ENCODE measurements around the gene STX8. TPM values are rescaled to one million over a fixed set of nuclear protein-coding genes. Genes with fewer than 3 reads are reported as not detected.

Gene STX8
- total and polyA plus RNA-seq, 9 of the 15 experiments (the other 6 are each of a cell fraction or from before 2014, with no cell fraction given), result 14.6 to 42.5 (median 22.1) TPM

- ATAC-seq (no peak), DNase-seq (ENCODE audit: extremely low read depth in 1 of 4, low spot score in 3 of 4) (no peak), FAIRE-seq (no peak)
- no peak overlapping the region for H2AFZ ChIP-seq (ENCODE audit: low read depth, low read length)
- no peaks in the 10 kb centered on the region for H3K9me3 ChIP-seq (replicated peaks; ENCODE audit: control insufficient read depth, insufficient read depth, low read depth, low read length)
- CTCF ChIA-PET (ENCODE audit: low intra/inter-chr PET ratio), result no interaction called here
- H3K79me2 ChIP-seq (ENCODE audit: control insufficient read depth, insufficient read depth, low read length), result no peaks in the 10 kb centered on the region
- TF ChIP-seq CHD2 (IDR thresholded peaks at IDR 0.05; ENCODE audit: low read depth, low read length) (no peak), ELK1 (CRISPR knock-in tag; IDR thresholded peaks at IDR 0.05) (no peak)
- H3K27me3 ChIP-seq (ENCODE audit: control insufficient read depth in 2 of 2, insufficient read depth in 2 of 2, low read length in 2 of 2), result no peaks in the 10 kb centered on the region; a peak in 1 of 5 replicates
- no peak overlapping the region for H3K4me3 ChIP-seq
- no peaks in the 10 kb centered on the region for H3K9me1 ChIP-seq (ENCODE audit: control insufficient read depth, insufficient read depth, low read length)
- in situ Hi-C loops (cut with MboI) (loop anchor here (25.0 kb wide), 2 partner anchors 540 to 1140 kb away; partner anchors contain the start of genes KRABD2, RNF222 and RPL26), intact Hi-C loops (cut with micrococcal nuclease) (loop anchor here (5.0 kb wide), 1 partner anchor 535 kb away; no protein-coding TSS in a partner anchor)
- POLR2A ChIA-PET, result no interaction called here
- BruUV-seq (replicated peaks), result no TSS peak
- WGBS (ENCODE audit: insufficient coverage, low coverage, missing lambda C conversion rate), result 4% methylated on average over 2 of the region's 3 CpGs
- H4K20me1 ChIP-seq (replicated peaks; ENCODE audit: control insufficient read depth, insufficient read depth, low read length), result no peaks in the 10 kb centered on the region
- no peaks in the 10 kb centered on the region for H3K4me1 ChIP-seq (replicated peaks in 1 of 2; ENCODE audit: control insufficient read depth in 2 of 2, insufficient read depth in 2 of 2, low read length in 2 of 2)
- H3K36me3 ChIP-seq (ENCODE audit: control insufficient read depth, insufficient read depth, low read length), result no peaks in the 10 kb centered on the region
- H3K27ac ChIP-seq (ENCODE audit: extremely low read depth, low read depth, low read length), result no peak overlapping the region
- no peak overlapping the region for H3K4me2 ChIP-seq (ENCODE audit: insufficient read depth, low read length)
- H3K9ac ChIP-seq (ENCODE audit: insufficient read depth in 1 of 2, low read depth in 2 of 2, low read length in 2 of 2), result no peak overlapping the region
These were observed 47.8 kb downstream of the STX8 start for GRCh38 chr17:9527788-9528187.

GRCh38 chr17:9522074-9522473 is 53.5 kb downstream of the STX8 start:
- H3K36me3 ChIP-seq (ENCODE audit: control insufficient read depth, insufficient read depth, low read length), result no peaks in the 10 kb centered on the region
- H4K20me1 ChIP-seq (replicated peaks; ENCODE audit: control insufficient read depth, insufficient read depth, low read length), result no peaks in the 10 kb centered on the region
- peak in 2 of 4 experiments; percentile 17 to 52 for DNase-seq (ENCODE audit: extremely low read depth in 1 of 4, low spot score in 3 of 4)
- intact Hi-C loops (cut with micrococcal nuclease), result loop anchor here (5.0 kb wide), 1 partner anchor 120 kb away; no protein-coding TSS in a partner anchor
- no peaks in the 10 kb centered on the region for H3K79me2 ChIP-seq (ENCODE audit: control insufficient read depth, insufficient read depth, low read length)
- H3K4me2 ChIP-seq (ENCODE audit: insufficient read depth, low read length), result no peak overlapping the region
- FAIRE-seq, result peak; percentile 11
- ChIA-PET CTCF (ENCODE audit: low intra/inter-chr PET ratio) (interaction anchor here (1.2 kb wide), 1 partner anchor 531 kb away, joined by 4 read pairs; no protein-coding TSS in a partner anchor), POLR2A (interaction anchor here (0.5 to 0.7 kb wide), 2 partner anchors 222 to 995 kb away, joined by 3 read pairs; no protein-coding TSS in a partner anchor)
- H3K9me1 ChIP-seq (ENCODE audit: control insufficient read depth, insufficient read depth, low read length), result no peaks in the 10 kb centered on the region
- no peaks in the 10 kb centered on the region for H3K27me3 ChIP-seq (ENCODE audit: control insufficient read depth in 2 of 2, insufficient read depth in 2 of 2, low read length in 2 of 2)
- H3K4me1 ChIP-seq (replicated peaks in 1 of 2; ENCODE audit: control insufficient read depth in 2 of 2, insufficient read depth in 2 of 2, low read length in 2 of 2), result peaks cover 0 to 3% of the 10 kb centered on the region in 2 experiments; a peak in 2 of 5 replicates
- in situ Hi-C loops (cut with MboI), result no loop called here
- H3K4me3 ChIP-seq, result no peak overlapping the region
- BruUV-seq (replicated peaks), result no TSS peak
- no peak overlapping the region for H3K9ac ChIP-seq (ENCODE audit: insufficient read depth in 1 of 2, low read depth in 2 of 2, low read length in 2 of 2)
- H2AFZ ChIP-seq (ENCODE audit: low read depth, low read length), result no peak overlapping the region
- no peak overlapping the region for H3K27ac ChIP-seq (ENCODE audit: extremely low read depth, low read depth, low read length)
- peak; percentile 72 for ATAC-seq
- no peaks in the 10 kb centered on the region for H3K9me3 ChIP-seq (replicated peaks; ENCODE audit: control insufficient read depth, insufficient read depth, low read depth, low read length)
- 0% methylated on average over 4 of the region's 4 CpGs for WGBS (ENCODE audit: insufficient coverage, low coverage, missing lambda C conversion rate)
- TF ChIP-seq CTCF (IDR thresholded peaks at IDR 0.05 in 2 of 3, conservative IDR thresholded peaks at IDR 0.05 in 1 of 3; ENCODE audit: insufficient read depth in 2 of 3, low read depth in 1 of 3, low read length in 3 of 3), result peak; percentile 27 to 45 (median 35); a peak in 3 of 6 replicates
- 0 out of 2 replicates have a peak, but pooled peaks have one; percentile 17 for TF ChIP-seq SMC3 (conservative IDR thresholded peaks at IDR 0.05; ENCODE audit: insufficient read depth, low read depth, low read length)
- no peak for TF ChIP-seq IFI16 (CRISPR knock-in tag; IDR thresholded peaks at IDR 0.05)
- no peak for TF ChIP-seq CBX3 (IDR thresholded peaks at IDR 0.05; ENCODE audit: borderline replicate concordance in 1 of 2, low read length in 2 of 2)
- TF ChIP-seq RAD21 (CRISPR knock-in tag; conservative IDR thresholded peaks at IDR 0.05 in 1 of 2, IDR thresholded peaks at IDR 0.05 in 1 of 2), result peak in 1 of 2 experiments; percentile 73; a peak in 2 of 4 replicates
